WI38 (cell line): ENCODE data around the gene SYF2.
"Not testable (repeated sequence)": the region's sequence is repeated elsewhere in the genome, so short reads cannot be mapped to it uniquely, and the experiment has no call there.

Experiments
- H3K4me3 ChIP-seq: 2 replicates; pipeline ENCODE4 v1.5.1; 2011; ENCODE audit warnings: low read depth, mild to moderate bottlenecking, control low read depth, low read length
- CTCF ChIP-seq: IDR thresholded peaks from 2 replicates; pipeline ENCODE4 v1.5.1; 2012; ENCODE audit warnings: low read depth, mild to moderate bottlenecking, control low read depth, low read length

SYF2 gene

GRCh38 chr1:25192154-25192553 is 40.1 kb downstream of the SYF2 start:
- no peak overlapping the region for H3K4me3 ChIP-seq
- TF ChIP-seq CTCF: no peak

- no peak overlapping the region for H3K4me3 ChIP-seq
- no peak for TF ChIP-seq CTCF
Measured at GRCh38 chr1:25190260-25190659, 42.0 kb downstream of the SYF2 start.

- H3K4me3 ChIP-seq: not testable (repeated sequence)
Measured at GRCh38 chr1:25187904-25188303, 44.4 kb downstream of the SYF2 start.

- no peak overlapping the region for H3K4me3 ChIP-seq
- TF ChIP-seq CTCF: no peak
Measured at GRCh38 chr1:25187077-25187476, 45.2 kb downstream of the SYF2 start.

GRCh38 chr1:25186161-25187007 is 45.9 kb downstream of the SYF2 start:
- TF ChIP-seq CTCF: no peak
- no peak overlapping the region for H3K4me3 ChIP-seq

- H3K4me3 ChIP-seq: no peak overlapping the region
- TF ChIP-seq CTCF: no peak
Measured at GRCh38 chr1:25185409-25186160, 46.7 kb downstream of the SYF2 start.

GRCh38 chr1:25184001-25184762 is 48.1 kb downstream of the SYF2 start:
- no peak for TF ChIP-seq CTCF
- no peak overlapping the region for H3K4me3 ChIP-seq
